Measurements from ENCODE around the gene DBX1.

DNA sequence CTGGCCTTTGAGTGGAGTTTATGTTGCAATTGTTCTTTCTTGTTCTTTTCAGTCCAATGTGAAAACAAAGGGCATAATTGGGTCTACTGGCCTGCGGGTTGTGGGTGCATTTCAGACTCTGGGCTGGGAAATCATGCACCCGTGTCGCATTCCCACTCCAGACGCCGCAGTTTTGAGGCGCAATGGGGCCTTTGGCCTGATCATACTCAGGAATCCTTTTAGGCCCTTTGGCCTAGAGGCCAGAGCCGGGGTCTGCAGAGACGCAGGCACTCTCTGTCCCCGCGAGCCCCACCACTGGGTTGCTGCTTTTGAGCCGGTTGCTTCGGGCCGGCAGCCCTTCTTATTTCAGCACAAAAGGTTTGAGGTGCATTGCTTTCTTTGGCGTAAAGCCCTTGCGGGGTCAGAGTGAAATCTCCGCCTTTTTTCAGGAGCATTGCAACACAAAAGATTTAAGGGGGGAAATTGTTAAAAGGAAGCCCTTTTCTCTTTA lies 48.4 kb upstream of the DBX1 start:
- TF ChIP-seq POLR2A (IDR thresholded peaks at IDR 0.05) = no peak
- TF ChIP-seq, protein P1, sequence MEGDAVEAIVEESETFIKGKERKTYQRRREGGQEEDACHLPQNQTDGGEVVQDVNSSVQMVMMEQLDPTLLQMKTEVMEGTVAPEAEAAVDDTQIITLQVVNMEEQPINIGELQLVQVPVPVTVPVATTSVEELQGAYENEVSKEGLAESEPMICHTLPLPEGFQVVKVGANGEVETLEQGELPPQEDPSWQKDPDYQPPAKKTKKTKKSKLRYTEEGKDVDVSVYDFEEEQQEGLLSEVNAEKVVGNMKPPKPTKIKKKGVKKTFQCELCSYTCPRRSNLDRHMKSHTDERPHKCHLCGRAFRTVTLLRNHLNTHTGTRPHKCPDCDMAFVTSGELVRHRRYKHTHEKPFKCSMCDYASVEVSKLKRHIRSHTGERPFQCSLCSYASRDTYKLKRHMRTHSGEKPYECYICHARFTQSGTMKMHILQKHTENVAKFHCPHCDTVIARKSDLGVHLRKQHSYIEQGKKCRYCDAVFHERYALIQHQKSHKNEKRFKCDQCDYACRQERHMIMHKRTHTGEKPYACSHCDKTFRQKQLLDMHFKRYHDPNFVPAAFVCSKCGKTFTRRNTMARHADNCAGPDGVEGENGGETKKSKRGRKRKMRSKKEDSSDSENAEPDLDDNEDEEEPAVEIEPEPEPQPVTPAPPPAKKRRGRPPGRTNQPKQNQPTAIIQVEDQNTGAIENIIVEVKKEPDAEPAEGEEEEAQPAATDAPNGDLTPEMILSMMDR (IDR thresholded peaks at IDR 0.05) = no peak

Measured in thyroid gland (tissue), 4 donors.